ENCODE measurements around the gene SEC14L5. TPM values are rescaled to one million over a fixed set of nuclear protein-coding genes. Genes with fewer than 3 reads are reported as not detected.

Gene SEC14L5
- total RNA-seq, 1 experiment from 2014 or later = 1.8 TPM

- TF ChIP-seq CTCF (conservative IDR thresholded peaks at IDR 0.05) (no peak), EZH2 (IDR thresholded peaks at IDR 0.05; ENCODE audit: low read depth) (no peak)
- no peaks in the 10 kb centered on the region for H3K9me3 ChIP-seq (ENCODE audit: insufficient read depth, low read depth)
- ChIA-PET POLR2A (ENCODE audit: unreplicated experiment) (no interaction called here), CTCF (no interaction called here)
- intact Hi-C loops (cut with micrococcal nuclease; ENCODE audit: unreplicated experiment) = no loop called here
- H3K79me2 ChIP-seq (ENCODE audit: low read depth) = no peaks in the 10 kb centered on the region
- no peak for DNase-seq
- no peak overlapping the region for H3K27ac ChIP-seq
- no peaks in the 10 kb centered on the region for H3K36me3 ChIP-seq (ENCODE audit: low read depth)
- H3K4me3 ChIP-seq = no peak overlapping the region
- no peak overlapping the region for H2AFZ ChIP-seq
- H3K4me1 ChIP-seq (replicated peaks; ENCODE audit: insufficient read depth) = no peaks in the 10 kb centered on the region
- peaks cover 52% of the 10 kb centered on the region for H3K27me3 ChIP-seq (ENCODE audit: insufficient read depth, low read depth)
- no TSS peak for BruUV-seq (replicated peaks)
- no peak overlapping the region for H3K4me2 ChIP-seq
- no peaks in the 10 kb centered on the region for H3K9me2 ChIP-seq (ENCODE audit: insufficient read depth)
- H4K20me1 ChIP-seq (ENCODE audit: insufficient read depth) = no peaks in the 10 kb centered on the region
- H3F3A ChIP-seq (ENCODE audit: insufficient read depth, low read depth) = 0 out of 2 replicates have a peak, but pooled peaks cover 5% of the 10 kb centered on the region
These were observed 59.5 kb downstream of the SEC14L5 start for GRCh38 chr16:5017678-5017969.

- H3K4me1 ChIP-seq (replicated peaks; ENCODE audit: insufficient read depth) = no peaks in the 10 kb centered on the region
- no peaks in the 10 kb centered on the region for H4K20me1 ChIP-seq (ENCODE audit: insufficient read depth)
- no peak overlapping the region for H2AFZ ChIP-seq
- H3K27me3 ChIP-seq (ENCODE audit: insufficient read depth, low read depth) = peaks cover 46% of the 10 kb centered on the region
- CTCF ChIA-PET = no interaction called here
- no peak overlapping the region for H3K4me3 ChIP-seq
- H3K9me3 ChIP-seq (ENCODE audit: insufficient read depth, low read depth) = no peaks in the 10 kb centered on the region
- H3K4me2 ChIP-seq = no peak overlapping the region
- TF ChIP-seq EZH2 (IDR thresholded peaks at IDR 0.05; ENCODE audit: low read depth) = no peak
- TF ChIP-seq CTCF (conservative IDR thresholded peaks at IDR 0.05) = no peak
- no peaks in the 10 kb centered on the region for H3K79me2 ChIP-seq (ENCODE audit: low read depth)
- 0 out of 2 replicates have a peak, but pooled peaks cover 5% of the 10 kb centered on the region for H3F3A ChIP-seq (ENCODE audit: insufficient read depth, low read depth)
- H3K36me3 ChIP-seq (ENCODE audit: low read depth) = no peaks in the 10 kb centered on the region
- H3K9me2 ChIP-seq (ENCODE audit: insufficient read depth) = no peaks in the 10 kb centered on the region
- intact Hi-C loops (cut with micrococcal nuclease; ENCODE audit: unreplicated experiment) = no loop called here
- no TSS peak for BruUV-seq (replicated peaks)
- no peak for DNase-seq
- POLR2A ChIA-PET (ENCODE audit: unreplicated experiment) = no interaction called here
- no peak overlapping the region for H3K27ac ChIP-seq
These were observed 60.7 kb downstream of the SEC14L5 start for GRCh38 chr16:5018793-5019192.

- H4K20me1 ChIP-seq (ENCODE audit: insufficient read depth) = no peaks in the 10 kb centered on the region
- CTCF ChIA-PET = no interaction called here
These were observed 61.6 kb downstream of the SEC14L5 start for GRCh38 chr16:5019775-5020174.

More at GRCh38 chr16:5019775-5020174, 61.6 kb downstream of the SEC14L5 start:
- no peak for DNase-seq
- Histone ChIP-seq H3K4me1 (replicated peaks; ENCODE audit: insufficient read depth) (no peaks in the 10 kb centered on the region), H3K4me3 (no peak overlapping the region), H3K4me2 (no peak overlapping the region), H3K79me2 (ENCODE audit: low read depth) (no peaks in the 10 kb centered on the region), H3K27ac (no peak overlapping the region), H3F3A (ENCODE audit: insufficient read depth, low read depth) (0 out of 2 replicates have a peak, but pooled peaks cover 5% of the 10 kb centered on the region), H3K27me3 (ENCODE audit: insufficient read depth, low read depth) (peaks cover 41% of the 10 kb centered on the region), H3K36me3 (ENCODE audit: low read depth) (no peaks in the 10 kb centered on the region), H3K9me2 (ENCODE audit: insufficient read depth) (no peaks in the 10 kb centered on the region), H3K9me3 (ENCODE audit: insufficient read depth, low read depth) (no peaks in the 10 kb centered on the region), H2AFZ (no peak overlapping the region)
- BruUV-seq (replicated peaks) = no TSS peak
- intact Hi-C loops (cut with micrococcal nuclease; ENCODE audit: unreplicated experiment) = no loop called here
- TF ChIP-seq EZH2 (IDR thresholded peaks at IDR 0.05; ENCODE audit: low read depth) (no peak), CTCF (conservative IDR thresholded peaks at IDR 0.05) (no peak)
- POLR2A ChIA-PET (ENCODE audit: unreplicated experiment) = no interaction called here
